ENCODE results near the gene CREG2.

CREG2 gene

GRCh38 chr2:101348883-101349282 is 38.4 kb downstream of the CREG2 start:
- no peak for TF ChIP-seq CTCF (IDR thresholded peaks at IDR 0.05; ENCODE audit: extremely low read depth, missing control alignments)
- no peak for DNase-seq (ENCODE audit: low spot score)

GRCh38 chr2:101346909-101347308 is 40.4 kb downstream of the CREG2 start:
- TF ChIP-seq CTCF (IDR thresholded peaks at IDR 0.05; ENCODE audit: extremely low read depth, missing control alignments) = no peak
- no peak for DNase-seq (ENCODE audit: low spot score)

GRCh38 chr2:101344137-101344536 is 43.2 kb downstream of the CREG2 start:
- no peak for DNase-seq (ENCODE audit: low spot score)
- TF ChIP-seq CTCF (IDR thresholded peaks at IDR 0.05; ENCODE audit: extremely low read depth, missing control alignments) = no peak

- no peak for DNase-seq (ENCODE audit: low spot score)
- no peak for TF ChIP-seq CTCF (IDR thresholded peaks at IDR 0.05; ENCODE audit: extremely low read depth, missing control alignments)
Observed at GRCh38 chr2:101342625-101343008, 44.7 kb downstream of the CREG2 start.

DNA sequence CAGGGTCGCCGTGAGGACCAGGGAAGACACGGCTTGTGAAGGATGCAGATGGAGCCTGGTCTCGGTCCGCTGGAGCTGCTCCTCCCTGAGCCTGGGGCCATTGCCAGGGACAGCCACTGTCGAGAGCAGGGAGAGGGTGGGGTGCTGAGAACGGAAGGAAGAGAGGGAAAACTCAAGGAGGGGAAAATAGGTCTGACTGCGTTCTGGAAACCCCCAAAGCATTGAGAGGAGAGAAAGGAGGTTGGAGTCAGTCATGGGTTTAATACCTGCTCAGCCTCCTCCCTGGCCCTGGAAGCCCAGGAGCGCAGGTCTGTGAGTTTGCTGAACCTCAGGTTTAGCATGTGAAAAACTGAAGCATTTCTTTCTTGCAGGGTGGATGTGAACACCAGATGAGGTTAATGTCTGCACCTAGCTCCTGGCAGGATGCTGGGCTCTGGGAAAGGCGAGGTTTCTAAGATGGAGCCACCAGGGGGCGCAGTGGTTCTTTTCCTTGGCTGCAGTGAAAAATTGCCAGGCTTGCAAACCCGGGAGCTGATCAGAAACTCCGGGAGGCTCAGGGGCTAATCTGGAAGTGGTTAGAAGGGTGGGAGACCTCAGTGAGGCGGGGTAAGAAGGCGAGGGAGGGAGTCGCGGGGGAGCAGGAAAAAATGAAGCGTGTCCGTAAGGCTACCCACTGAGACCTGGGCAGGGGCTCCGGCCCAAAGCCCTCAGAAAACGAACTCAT is 45.2 kb downstream of the CREG2 start:
- peak; percentile 64 for TF ChIP-seq CTCF (IDR thresholded peaks at IDR 0.05; ENCODE audit: extremely low read depth, missing control alignments)

GRCh38 chr2:101341421-101341820 is 45.9 kb downstream of the CREG2 start:
- TF ChIP-seq CTCF (IDR thresholded peaks at IDR 0.05; ENCODE audit: extremely low read depth, missing control alignments) = no peak
- DNase-seq (ENCODE audit: low spot score) = no peak

More for the DNA sequence above, 45.2 kb downstream of the CREG2 start:
- DNase-seq (ENCODE audit: low spot score) = peak; percentile 71

GRCh38 chr2:101340141-101340551 is 47.2 kb downstream of the CREG2 start:
- TF ChIP-seq CTCF (IDR thresholded peaks at IDR 0.05; ENCODE audit: extremely low read depth, missing control alignments) = no peak
- DNase-seq (ENCODE audit: low spot score) = no peak
